Measurements from ENCODE around the gene GGCT. TPM values are rescaled to one million over a fixed set of nuclear protein-coding genes. Genes with fewer than 3 reads are reported as not detected.

Gene GGCT
- total and polyA plus RNA-seq, 2 of the 8 experiments (the other 6 are each of a cell fraction or from before 2014, with no cell fraction given) = 50.0 to 129 TPM

DNA sequence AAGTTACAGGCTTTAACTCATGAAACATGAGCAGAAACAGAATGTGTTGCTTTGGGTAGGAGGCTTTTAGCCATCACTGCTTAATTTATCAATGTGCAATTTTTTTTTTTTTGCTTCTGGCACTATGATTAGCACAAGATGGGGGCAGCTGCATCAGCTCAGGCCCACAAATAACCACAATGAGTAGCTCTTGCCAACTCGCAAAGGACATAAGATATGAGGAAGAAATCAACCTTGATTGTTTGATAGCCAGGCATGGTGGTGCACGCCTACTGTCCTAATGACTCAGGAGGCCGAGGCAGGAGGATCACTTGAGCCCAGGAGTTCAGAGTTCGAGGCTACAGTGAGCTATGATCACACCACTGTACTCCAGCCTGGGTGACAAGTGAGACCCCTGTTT lies 38.4 kb downstream of the GGCT start:
- WGBS, 2 experiments (ENCODE audit: extremely low coverage in 1 of 2, insufficient coverage in 1 of 2, insufficient read length in 1 of 2, insufficient replicate concordance in 2 of 2, low coverage in 1 of 2, low lambda C conversion rate in 2 of 2, missing lambda C conversion rate in 1 of 2) = 89% methylated on average over 4 of the region's 4 CpGs; no CpG with 5 or more reads in 1 of the 2 experiments
- Histone ChIP-seq H3K79me1 (ENCODE audit: low read depth, low read length) (no peaks in the 10 kb centered on the region; the same call in 1 of the 2 replicates), H3K79me2 (ENCODE audit: control insufficient read depth in 1 of 2, insufficient read depth in 2 of 2, low read length in 2 of 2) (no peaks in the 10 kb centered on the region), H3K18ac (ENCODE audit: extremely low read depth, low read length) (no peak overlapping the region), H3K23ac (ENCODE audit: insufficient read length) (no peak overlapping the region), H3K23me2 (ENCODE audit: low read depth, low read length) (no peaks in the 10 kb centered on the region), H4K20me1 (replicated peaks in 1 of 2; ENCODE audit: control insufficient read depth in 1 of 2, insufficient read depth in 2 of 2, low read length in 2 of 2) (no peaks in the 10 kb centered on the region), H3K4me1 (replicated peaks in 1 of 4; ENCODE audit: control insufficient read depth in 3 of 4, insufficient read depth in 4 of 4, low read length in 3 of 4) (peaks cover 3 to 14% (median 5%) of the 10 kb centered on the region in 4 experiments; a peak in 5 of 7 replicates), H2BK15ac (ENCODE audit: low read length) (no peak overlapping the region), H4K91ac (replicated peaks; ENCODE audit: insufficient read length, low read length) (no peak overlapping the region), H3K27me3 (replicated peaks in 1 of 4; ENCODE audit: control insufficient read depth in 3 of 4, extremely low read depth in 1 of 4, insufficient read depth in 3 of 4, low read length in 3 of 4) (no peaks in the 10 kb centered on the region), H2BK120ac (replicated peaks; ENCODE audit: low read depth, low read length) (no peak overlapping the region), H3K27ac (ENCODE audit: low read depth, low read length) (no peak overlapping the region), H2BK5ac (ENCODE audit: low read depth, low read length) (no peak overlapping the region), H3K4me2 (ENCODE audit: insufficient read depth in 1 of 2, low read depth in 2 of 2, low read length in 2 of 2) (no peak overlapping the region), H3K9me3 (ENCODE audit: insufficient read depth in 2 of 2, low read depth in 1 of 2, low read length in 1 of 2) (no peaks in the 10 kb centered on the region), H2BK20ac (ENCODE audit: low read length) (no peak overlapping the region), H3K56ac (replicated peaks; ENCODE audit: insufficient read length, low read depth, low read length) (no peak overlapping the region), H3K36me3 (ENCODE audit: control insufficient read depth in 2 of 4, insufficient read depth in 4 of 4, low read length in 3 of 4) (no peaks in the 10 kb centered on the region), H4K5ac (ENCODE audit: insufficient read length, low read depth, low read length) (no peak overlapping the region), H3K4me3 (ENCODE audit: extremely low read depth in 1 of 4, insufficient read depth in 2 of 4, low read depth in 3 of 4, low read length in 4 of 4) (no peak overlapping the region), H3K14ac (ENCODE audit: insufficient read length) (no peak overlapping the region), H2BK12ac (ENCODE audit: low read depth, low read length) (no peak overlapping the region), H2AK5ac (ENCODE audit: low read depth, low read length) (no peak overlapping the region), H3K9ac (replicated peaks in 1 of 4; ENCODE audit: extremely low read depth in 1 of 4, low read depth in 3 of 4, low read length in 3 of 4) (no peak overlapping the region), H3K4ac (replicated peaks; ENCODE audit: insufficient read length, low read depth, low read length) (no peak overlapping the region), H2AFZ (ENCODE audit: low read length) (no peak overlapping the region), H4K8ac (ENCODE audit: extremely low read depth, insufficient read depth, low read length) (no peak overlapping the region)
- no peak for DNase-seq (ENCODE audit: low read depth in 1 of 2, low spot score in 2 of 2)
- ChIA-PET CTCF (ENCODE audit: partially characterized antibody) (interaction anchor here (0.8 to 1.5 kb wide), 4 partner anchors 17 to 53 kb away, joined by 3 to 5 read pairs (median 3); no protein-coding TSS in a partner anchor), POLR2A (ENCODE audit: partially characterized antibody) (no interaction called here)
- no peak for FAIRE-seq
- TF ChIP-seq JUN (IDR thresholded peaks at IDR 0.05; ENCODE audit: low read depth, low read length) = no peak
- no peak for TF ChIP-seq SIX5 (IDR thresholded peaks at IDR 0.05; ENCODE audit: low read depth, low read length)
- TF ChIP-seq KDM4A (IDR thresholded peaks at IDR 0.05; ENCODE audit: low read depth, low read length, severe bottlenecking) = no peak
- TF ChIP-seq EGR1 (IDR thresholded peaks at IDR 0.05; ENCODE audit: borderline replicate concordance, low read depth, low read length) = no peak
- TF ChIP-seq ASH2L (IDR thresholded peaks at IDR 0.05; ENCODE audit: low read length) = no peak
- TF ChIP-seq RFX5 (IDR thresholded peaks at IDR 0.05; ENCODE audit: borderline replicate concordance, low read depth, low read length) = no peak
- TF ChIP-seq, protein P1, sequence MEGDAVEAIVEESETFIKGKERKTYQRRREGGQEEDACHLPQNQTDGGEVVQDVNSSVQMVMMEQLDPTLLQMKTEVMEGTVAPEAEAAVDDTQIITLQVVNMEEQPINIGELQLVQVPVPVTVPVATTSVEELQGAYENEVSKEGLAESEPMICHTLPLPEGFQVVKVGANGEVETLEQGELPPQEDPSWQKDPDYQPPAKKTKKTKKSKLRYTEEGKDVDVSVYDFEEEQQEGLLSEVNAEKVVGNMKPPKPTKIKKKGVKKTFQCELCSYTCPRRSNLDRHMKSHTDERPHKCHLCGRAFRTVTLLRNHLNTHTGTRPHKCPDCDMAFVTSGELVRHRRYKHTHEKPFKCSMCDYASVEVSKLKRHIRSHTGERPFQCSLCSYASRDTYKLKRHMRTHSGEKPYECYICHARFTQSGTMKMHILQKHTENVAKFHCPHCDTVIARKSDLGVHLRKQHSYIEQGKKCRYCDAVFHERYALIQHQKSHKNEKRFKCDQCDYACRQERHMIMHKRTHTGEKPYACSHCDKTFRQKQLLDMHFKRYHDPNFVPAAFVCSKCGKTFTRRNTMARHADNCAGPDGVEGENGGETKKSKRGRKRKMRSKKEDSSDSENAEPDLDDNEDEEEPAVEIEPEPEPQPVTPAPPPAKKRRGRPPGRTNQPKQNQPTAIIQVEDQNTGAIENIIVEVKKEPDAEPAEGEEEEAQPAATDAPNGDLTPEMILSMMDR (IDR thresholded peaks at IDR 0.05; ENCODE audit: control extremely low read depth in 1 of 3, insufficient read depth in 1 of 3, low read depth in 1 of 3, low read length in 3 of 3) = no peak
- no peak for TF ChIP-seq SIRT6 (IDR thresholded peaks at IDR 0.05; ENCODE audit: low read length)
- no peak for TF ChIP-seq JUND (IDR thresholded peaks at IDR 0.05; ENCODE audit: low read length)
- TF ChIP-seq TCF12 (IDR thresholded peaks at IDR 0.05; ENCODE audit: low read depth, low read length) = no peak
- TF ChIP-seq ZNF274 (IDR thresholded peaks at IDR 0.05; ENCODE audit: borderline replicate concordance, extremely low read depth, low read length) = no peak
- TF ChIP-seq GABPA (IDR thresholded peaks at IDR 0.05; ENCODE audit: borderline replicate concordance, insufficient read depth, low read length) = no peak
- TF ChIP-seq SP1 (IDR thresholded peaks at IDR 0.05; ENCODE audit: low read depth, low read length) = no peak

Measured in H1 (cell line).